H1 (cell line): ENCODE data around the gene CACNA1E.
"Not testable (repeated sequence)": the region's sequence is repeated elsewhere in the genome, so short reads cannot be mapped to it uniquely, and the experiment has no call there.

Source experiments
- BACH1 ChIP-seq: IDR thresholded peaks from 2 replicates; pipeline ENCODE4 v1.6.1; 2012; ENCODE audit warnings: low read length, improper control_type of control experiment
- BRCA1 ChIP-seq: IDR thresholded peaks from 2 replicates; pipeline ENCODE4 v1.6.1; 2012; ENCODE audit warnings: low read depth, low read length, improper control_type of control experiment
- CHD2 ChIP-seq: IDR thresholded peaks from 2 replicates; pipeline ENCODE4 v1.6.1; 2012; ENCODE audit warnings: low read length, improper control_type of control experiment
- EP300 ChIP-seq, 2 experiments: IDR thresholded peaks; 1 replicate in 1 of 2; 2 replicates in 1 of 2; pipeline ENCODE4 v1.6.1; 2011 to 2012; ENCODE audit warnings: low read depth in 2 of 2, low read length in 2 of 2, mild to moderate bottlenecking in 2 of 2, borderline replicate concordance in 1 of 2, inconsistent platforms in 1 of 2, moderate library complexity in 1 of 2
- EZH2 ChIP-seq: fragments of 200-600 bp; sonication (generic); IDR thresholded peaks from 2 replicates; pipeline ENCODE4 v1.7.1; 2012; ENCODE audit warnings: low read depth, mild to moderate bottlenecking, moderate library complexity, low read length, inconsistent platforms; ENCODE audit not compliant: severe bottlenecking
- JUND ChIP-seq: IDR thresholded peaks from 2 replicates; pipeline ENCODE4 v1.6.1; 2011; ENCODE audit warnings: mild to moderate bottlenecking, improper control_type of control experiment, low read length
- KDM4A ChIP-seq: IDR thresholded peaks from one replicate; pipeline ENCODE4 v1.7.1; 2012; ENCODE audit warnings: low read depth, mild to moderate bottlenecking, moderate library complexity, low read length, inconsistent platforms; ENCODE audit not compliant: severe bottlenecking
- POLR2A ChIP-seq, 2 experiments: IDR thresholded peaks; 1 replicate in 1 of 2; 2 replicates in 1 of 2; pipeline ENCODE4 v1.6.1; 2011; ENCODE audit warnings: low read depth in 2 of 2, low read length in 2 of 2, mild to moderate bottlenecking in 2 of 2; ENCODE audit errors: control extremely low read depth in 1 of 2
- POLR2AphosphoS5 ChIP-seq: IDR thresholded peaks from 2 replicates; pipeline ENCODE4 v1.6.1; 2011; ENCODE audit warnings: low read depth, low read length
- TCF12 ChIP-seq: IDR thresholded peaks from 2 replicates; pipeline ENCODE4 v1.6.1; 2011; ENCODE audit warnings: low read depth, mild to moderate bottlenecking, low read length
- TEAD4 ChIP-seq: IDR thresholded peaks from 2 replicates; pipeline ENCODE4 v1.6.1; 2012; ENCODE audit warnings: low read depth, low read length, inconsistent platforms, mixed read lengths
- TF ChIP-seq, protein P1 (sequence below), 3 experiments: IDR thresholded peaks; 1 replicate in 2 of 3; 2 replicates in 1 of 3; pipeline versions ENCODE4 v1.5.1 to v1.6.1; 2011; ENCODE audit warnings: low read length in 3 of 3, mild to moderate bottlenecking in 3 of 3, inconsistent platforms in 2 of 3, low read depth in 1 of 3, moderate library complexity in 1 of 3; ENCODE audit not compliant: insufficient read depth in 1 of 3; ENCODE audit errors: control extremely low read depth in 1 of 3

DNA sequence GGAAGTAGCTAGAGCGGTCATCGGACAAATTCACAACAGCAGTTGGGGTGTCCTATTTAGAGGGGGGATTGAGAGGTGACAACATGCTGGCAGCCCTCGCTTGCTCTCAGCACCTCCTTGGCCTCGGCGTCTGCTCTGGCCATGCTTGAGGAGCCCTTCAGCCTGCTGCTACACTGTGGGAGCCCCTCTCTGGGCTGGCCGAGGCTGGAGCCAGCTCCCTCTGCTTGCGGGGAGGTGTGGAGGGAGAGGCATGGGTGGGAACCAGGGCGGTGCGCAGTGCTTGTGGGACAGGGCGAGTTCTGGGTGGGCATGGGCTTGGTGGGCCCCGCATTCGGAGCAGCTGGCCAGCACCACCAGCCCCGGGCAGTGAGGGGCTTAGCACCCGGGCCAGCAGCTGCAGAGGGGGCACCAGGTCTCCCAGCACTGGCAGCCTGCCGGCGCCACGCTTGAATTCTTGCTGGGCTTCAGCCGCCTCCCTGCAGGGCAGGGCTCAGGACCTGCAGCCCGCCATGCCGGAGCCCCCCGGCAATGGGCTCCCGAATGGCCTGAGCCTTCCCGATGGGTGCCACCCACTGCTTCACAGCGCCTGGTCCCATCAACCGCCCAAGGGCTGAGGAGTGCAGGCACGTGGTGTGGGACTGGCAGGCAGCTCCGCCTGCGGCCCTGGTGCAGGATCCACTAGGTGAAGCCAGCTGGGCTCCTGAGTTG is 349.0 kb downstream of the CACNA1E start:
- TF ChIP-seq, protein P1, sequence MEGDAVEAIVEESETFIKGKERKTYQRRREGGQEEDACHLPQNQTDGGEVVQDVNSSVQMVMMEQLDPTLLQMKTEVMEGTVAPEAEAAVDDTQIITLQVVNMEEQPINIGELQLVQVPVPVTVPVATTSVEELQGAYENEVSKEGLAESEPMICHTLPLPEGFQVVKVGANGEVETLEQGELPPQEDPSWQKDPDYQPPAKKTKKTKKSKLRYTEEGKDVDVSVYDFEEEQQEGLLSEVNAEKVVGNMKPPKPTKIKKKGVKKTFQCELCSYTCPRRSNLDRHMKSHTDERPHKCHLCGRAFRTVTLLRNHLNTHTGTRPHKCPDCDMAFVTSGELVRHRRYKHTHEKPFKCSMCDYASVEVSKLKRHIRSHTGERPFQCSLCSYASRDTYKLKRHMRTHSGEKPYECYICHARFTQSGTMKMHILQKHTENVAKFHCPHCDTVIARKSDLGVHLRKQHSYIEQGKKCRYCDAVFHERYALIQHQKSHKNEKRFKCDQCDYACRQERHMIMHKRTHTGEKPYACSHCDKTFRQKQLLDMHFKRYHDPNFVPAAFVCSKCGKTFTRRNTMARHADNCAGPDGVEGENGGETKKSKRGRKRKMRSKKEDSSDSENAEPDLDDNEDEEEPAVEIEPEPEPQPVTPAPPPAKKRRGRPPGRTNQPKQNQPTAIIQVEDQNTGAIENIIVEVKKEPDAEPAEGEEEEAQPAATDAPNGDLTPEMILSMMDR (IDR thresholded peaks at IDR 0.05; ENCODE audit: control extremely low read depth in 1 of 3, insufficient read depth in 1 of 3, low read depth in 1 of 3, low read length in 3 of 3) = not testable (repeated sequence)
- not testable (repeated sequence) for TF ChIP-seq CHD2; POLR2A (IDR thresholded peaks at IDR 0.05; ENCODE audit: control extremely low read depth in 1 of 2, low read depth in 2 of 2, low read length in 2 of 2); BRCA1; TEAD4; TCF12; JUND; EP300 (IDR thresholded peaks at IDR 0.05; ENCODE audit: borderline replicate concordance in 1 of 2, low read depth in 2 of 2, low read length in 2 of 2); POLR2AphosphoS5; BACH1; EZH2; KDM4A
